ENCODE results near the gene YPEL5.

Gene YPEL5

DNA sequence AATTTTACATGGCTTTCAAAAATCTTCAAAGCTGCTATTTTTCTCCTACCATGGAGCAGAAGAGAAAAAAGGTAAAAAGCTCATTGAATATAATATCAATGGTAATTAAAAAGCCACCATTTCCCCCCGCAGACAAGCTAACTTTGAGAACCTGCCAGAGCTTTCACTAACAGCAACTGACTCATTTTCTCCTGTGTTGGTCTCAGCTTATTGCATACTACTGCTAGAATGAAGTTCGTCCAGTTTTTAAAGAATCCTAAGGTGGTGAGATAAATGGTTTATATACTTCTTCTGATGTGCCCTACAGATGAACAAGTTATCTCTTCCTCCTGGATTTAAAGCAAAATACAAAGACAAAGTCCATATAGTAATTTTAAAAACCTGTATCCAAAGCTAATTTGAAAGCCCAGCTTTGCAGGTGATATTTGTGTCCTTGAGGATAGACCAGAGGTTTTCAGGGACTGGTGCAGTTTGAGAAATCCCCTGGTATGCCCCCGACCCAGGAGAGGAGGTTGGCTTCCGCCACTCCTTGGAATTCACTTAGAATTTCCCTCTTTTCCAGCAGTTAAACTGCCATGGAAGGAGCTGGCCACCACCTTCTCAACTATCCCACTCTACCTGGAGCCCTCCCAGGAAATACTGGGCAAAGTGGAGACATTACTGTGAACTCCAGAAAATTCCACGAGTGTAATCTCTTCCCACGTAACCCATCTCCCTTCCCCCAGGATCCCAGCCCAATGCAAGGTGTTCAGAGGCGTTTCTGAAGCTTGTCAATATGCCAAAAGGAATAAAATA, 17.5 kb downstream of the YPEL5 start:
- no peak for FAIRE-seq
- DNase-seq (ENCODE audit: low spot score), result no peak

DNA sequence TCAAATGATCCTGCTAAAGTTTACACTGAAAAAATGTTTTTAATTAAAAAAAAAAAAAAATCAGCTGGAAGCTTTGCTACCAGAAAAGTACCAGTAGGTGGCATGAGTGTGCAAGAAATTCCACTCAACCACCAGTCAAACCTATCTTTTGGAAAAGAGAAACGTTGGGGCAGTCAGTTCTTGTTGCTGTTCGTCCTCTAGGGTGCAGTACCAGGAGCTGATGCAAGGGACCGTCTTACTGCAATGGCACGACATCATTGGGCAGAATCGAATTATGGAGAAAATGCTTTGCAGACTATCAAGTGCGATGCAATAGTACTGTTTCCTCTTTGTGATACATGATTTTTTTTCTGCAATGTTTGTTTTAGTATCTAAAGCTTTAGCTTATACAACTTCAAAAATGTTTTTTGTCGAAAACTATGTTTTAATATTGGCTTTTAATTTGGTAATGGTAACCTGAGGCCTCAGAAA, 18.3 kb downstream of the YPEL5 start:
- DNase-seq (ENCODE audit: low spot score), result peak; percentile 83
- peak; percentile 89 for FAIRE-seq

DNA sequence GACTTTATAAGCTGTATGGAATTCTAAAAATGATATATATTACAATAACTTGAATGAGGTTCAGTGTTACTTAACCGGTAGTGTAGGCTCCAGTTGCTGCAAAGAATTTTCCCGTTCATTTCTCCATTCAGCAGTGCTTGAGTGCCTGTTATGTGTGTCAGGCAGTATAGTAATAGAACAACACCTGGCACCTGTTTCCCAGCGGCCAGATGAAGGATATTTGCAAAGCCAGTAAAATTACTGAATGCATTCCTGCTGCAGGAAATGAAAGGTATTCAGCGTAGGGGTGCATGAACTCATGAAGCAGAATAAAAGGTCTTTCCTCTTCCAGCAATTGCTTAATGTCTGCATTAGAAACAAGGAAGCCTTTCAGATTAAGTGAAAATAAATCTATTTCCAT, 18.8 kb downstream of the YPEL5 start:
- no peak for FAIRE-seq
- no peak for DNase-seq (ENCODE audit: low spot score)

- DNase-seq (ENCODE audit: low spot score) (no peak), FAIRE-seq (no peak)
Observed at GRCh38 chr2:30172627-30173026, 25.8 kb downstream of the YPEL5 start.

DNA sequence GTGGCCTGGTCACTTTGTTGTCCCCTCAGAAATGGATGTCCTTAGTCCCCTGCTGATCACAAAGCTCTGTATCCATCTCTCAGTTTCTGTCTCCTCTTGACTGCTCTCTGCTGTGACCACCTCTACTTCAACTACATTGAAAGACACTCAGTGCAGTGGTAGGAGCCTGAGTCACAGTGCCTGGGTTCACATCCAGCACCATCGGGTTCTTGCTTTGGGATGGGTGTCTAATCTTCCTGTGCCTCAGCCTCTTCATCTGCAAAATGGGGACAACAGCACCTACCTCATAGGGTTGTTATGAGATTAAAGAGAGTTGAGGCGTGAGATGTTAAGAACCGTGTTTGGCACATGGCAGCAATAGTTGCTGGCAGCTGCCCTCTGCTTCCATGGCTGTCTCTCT, 30.6 kb downstream of the YPEL5 start:
- no peak for FAIRE-seq

DNA sequence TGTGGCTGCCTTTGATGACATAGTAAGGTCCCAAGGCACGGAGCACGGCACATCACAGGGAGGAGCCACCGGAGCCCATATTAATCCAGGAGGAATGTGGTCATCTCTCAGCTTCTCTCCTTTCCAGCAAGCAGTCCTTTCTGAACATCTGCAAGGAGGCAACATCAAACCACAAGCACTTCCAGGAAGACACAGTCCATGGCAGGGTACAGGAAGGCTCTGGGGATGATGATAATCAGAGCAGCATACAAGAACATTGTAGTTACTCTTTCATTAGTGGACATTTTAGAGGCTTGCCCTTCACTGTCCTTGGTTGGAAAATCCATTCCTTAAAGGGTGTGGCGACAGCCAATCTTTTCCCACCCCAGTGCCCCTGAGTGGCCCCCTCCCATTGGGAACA, 31.1 kb downstream of the YPEL5 start:
- no peak for FAIRE-seq
- DNase-seq (ENCODE audit: low spot score), result no peak

More for the DNA sequence above, 30.6 kb downstream of the YPEL5 start:
- no peak for DNase-seq (ENCODE audit: low spot score)

- DNase-seq (ENCODE audit: low spot score) (no peak), FAIRE-seq (no peak)
Observed at GRCh38 chr2:30178618-30179434, 32.0 kb downstream of the YPEL5 start.

DNA sequence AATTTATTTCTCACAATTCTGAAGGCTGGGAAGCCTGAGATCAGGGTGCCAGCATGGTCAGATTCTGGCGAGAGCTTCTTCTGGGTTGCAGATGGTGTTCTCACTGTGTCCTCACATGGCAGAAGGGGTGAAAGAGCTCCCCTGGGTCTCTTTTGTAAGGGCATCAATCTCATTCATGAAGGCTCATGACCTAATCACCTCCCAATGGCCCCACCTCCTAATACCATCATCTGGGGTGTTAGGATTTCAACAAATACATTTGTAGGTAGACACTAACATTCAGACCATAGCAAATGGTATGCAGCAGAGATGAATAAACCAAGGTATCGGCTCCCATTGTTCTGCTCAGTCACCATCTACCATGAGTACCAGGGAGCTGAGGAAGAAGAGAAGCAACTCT, 32.7 kb downstream of the YPEL5 start:
- DNase-seq (ENCODE audit: low spot score) (no peak), FAIRE-seq (no peak)

DNA sequence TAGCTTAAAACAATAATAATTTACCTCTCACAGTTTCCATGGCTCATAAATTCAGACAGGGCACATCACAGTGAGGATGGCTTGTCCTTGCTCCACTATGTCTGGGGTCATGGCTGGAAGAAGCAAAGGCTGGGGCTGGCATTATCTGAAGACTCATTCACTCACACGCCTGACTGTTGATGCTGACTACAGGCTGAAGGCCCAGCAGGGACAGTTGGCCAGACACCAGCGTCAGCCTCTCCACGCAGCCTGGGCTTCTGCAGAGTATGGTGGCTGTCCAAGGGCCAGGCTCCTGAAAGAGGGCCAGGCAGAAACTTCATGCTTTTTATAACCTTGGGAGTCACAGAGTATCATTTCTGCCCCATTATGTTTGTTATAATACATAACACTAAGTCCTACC, 33.4 kb downstream of the YPEL5 start:
- DNase-seq (ENCODE audit: low spot score), result no peak

GRCh38 chr2:30181176-30181575, 34.4 kb downstream of the YPEL5 start:
- DNase-seq (ENCODE audit: low spot score), result no peak
- FAIRE-seq, result no peak

More for the DNA sequence above, 33.4 kb downstream of the YPEL5 start:
- FAIRE-seq, result no peak

DNA sequence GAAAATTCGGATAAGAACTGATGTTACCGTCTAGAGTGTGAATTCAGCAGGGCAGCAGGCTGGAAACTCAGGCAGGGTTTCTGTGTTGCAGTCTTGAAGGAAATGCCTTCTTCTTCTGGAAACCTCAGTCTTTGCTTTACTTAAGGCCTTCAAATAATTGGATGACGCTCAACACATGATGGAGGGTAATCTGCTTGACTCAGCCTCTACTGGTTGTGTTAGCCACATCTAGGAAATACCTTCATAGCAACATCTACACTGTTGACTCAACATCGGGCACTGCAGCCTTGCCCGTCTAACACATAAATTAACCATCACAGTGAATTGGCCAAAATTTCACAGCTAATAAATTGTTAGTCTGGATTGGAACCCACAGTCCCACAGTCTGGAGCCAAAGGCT, 37.2 kb downstream of the YPEL5 start:
- DNase-seq (ENCODE audit: low spot score), result no peak
- no peak for FAIRE-seq

DNA sequence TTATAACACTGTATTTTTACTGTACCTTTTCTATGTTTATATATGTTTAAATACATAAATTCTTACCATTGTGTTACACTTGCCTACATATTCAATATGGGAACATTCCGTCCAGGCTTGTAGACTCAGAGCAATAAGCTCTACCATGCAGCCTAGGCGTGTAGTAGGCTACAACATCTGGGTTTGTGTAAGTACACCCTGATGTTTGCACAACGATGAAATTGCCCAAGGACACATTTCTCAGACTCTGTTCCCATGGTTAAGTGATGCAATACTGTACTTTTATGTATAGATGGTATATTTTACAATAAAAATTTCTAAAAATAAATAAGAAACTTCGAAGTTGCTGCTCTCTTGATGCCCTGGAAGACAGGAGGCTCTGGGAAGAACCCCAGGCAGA, 38.4 kb downstream of the YPEL5 start:
- no peak for DNase-seq (ENCODE audit: low spot score)
- no peak for FAIRE-seq

DNA sequence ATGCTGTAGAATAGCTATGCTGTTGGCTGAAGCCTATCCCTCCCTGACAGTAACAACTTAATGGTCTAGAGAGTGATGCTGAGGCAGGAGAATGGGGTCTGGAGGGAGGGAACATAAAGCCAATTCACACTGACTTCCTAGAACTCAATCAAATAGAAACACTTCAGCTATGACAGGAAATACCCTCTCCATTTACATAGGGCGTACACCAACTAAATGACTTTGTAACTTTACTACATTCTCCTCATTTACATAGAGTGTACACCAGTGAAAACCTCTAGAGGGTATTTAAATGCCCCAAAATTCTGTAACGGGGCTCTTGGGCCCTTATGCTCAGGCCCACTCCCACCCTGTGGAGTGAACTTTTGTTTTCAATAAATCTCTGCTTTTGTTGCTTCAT, 41.5 kb downstream of the YPEL5 start:
- DNase-seq (ENCODE audit: low spot score), result no peak
- no peak for FAIRE-seq

DNA sequence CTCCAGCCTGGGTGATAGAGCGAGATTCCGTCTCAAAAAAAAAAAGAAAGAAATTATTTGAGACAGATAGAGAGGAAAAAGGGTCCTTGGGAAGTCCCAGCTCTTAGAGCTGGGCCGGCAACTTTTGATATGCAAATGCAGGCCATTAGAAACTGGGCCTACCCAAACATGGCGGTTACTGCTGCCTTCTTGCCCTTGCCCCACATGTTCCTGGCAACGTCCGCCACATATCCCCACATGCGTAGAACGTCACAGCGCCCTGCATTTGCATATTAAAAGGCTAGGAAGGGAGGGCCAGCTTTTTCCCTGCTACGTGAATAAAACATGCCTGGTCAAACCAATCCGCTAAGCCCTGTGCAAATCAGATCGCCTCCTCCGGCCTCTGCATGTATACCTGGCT, 43.8 kb downstream of the YPEL5 start:
- no peak for DNase-seq (ENCODE audit: low spot score)
- no peak for FAIRE-seq

GRCh38 chr2:30191107-30191506, 44.3 kb downstream of the YPEL5 start:
- DNase-seq (ENCODE audit: low spot score) (no peak), FAIRE-seq (no peak)

DNA sequence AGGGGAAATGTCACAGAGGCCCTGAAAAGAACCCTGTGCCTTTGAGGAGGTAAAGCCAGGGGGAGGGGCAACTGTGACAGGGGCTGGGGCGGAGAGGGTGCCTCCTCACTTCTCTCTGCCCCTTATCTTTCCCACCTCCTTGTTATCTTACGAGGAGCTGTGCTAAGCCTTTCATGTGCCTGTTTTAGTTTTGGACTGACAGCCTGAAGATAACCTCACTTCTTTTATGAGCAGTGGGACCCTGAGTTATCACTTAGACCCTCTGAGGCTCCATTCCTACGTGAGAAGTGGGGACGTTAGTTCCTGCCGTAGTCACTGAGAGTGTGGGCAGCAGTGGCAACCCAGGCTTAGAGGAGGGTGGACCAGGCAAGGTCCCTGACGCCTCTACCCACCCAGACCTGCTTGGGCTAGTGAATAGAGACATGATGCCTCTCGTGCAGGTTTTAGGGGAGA, 45.0 kb downstream of the YPEL5 start:
- FAIRE-seq (no peak), DNase-seq (ENCODE audit: low spot score) (no peak)

- FAIRE-seq, result no peak
- no peak for DNase-seq (ENCODE audit: low spot score)
Observed at GRCh38 chr2:30192314-30192713, 45.5 kb downstream of the YPEL5 start.

- DNase-seq (ENCODE audit: low spot score), result no peak
- no peak for FAIRE-seq
Observed at GRCh38 chr2:30193104-30193681, 46.4 kb downstream of the YPEL5 start.

- no peak for DNase-seq (ENCODE audit: low spot score)
- no peak for FAIRE-seq
Observed at GRCh38 chr2:30194421-30194820, 47.6 kb downstream of the YPEL5 start.

- FAIRE-seq (no peak), DNase-seq (ENCODE audit: low spot score) (no peak)
Observed at GRCh38 chr2:30195016-30195415, 48.2 kb downstream of the YPEL5 start.

DNA sequence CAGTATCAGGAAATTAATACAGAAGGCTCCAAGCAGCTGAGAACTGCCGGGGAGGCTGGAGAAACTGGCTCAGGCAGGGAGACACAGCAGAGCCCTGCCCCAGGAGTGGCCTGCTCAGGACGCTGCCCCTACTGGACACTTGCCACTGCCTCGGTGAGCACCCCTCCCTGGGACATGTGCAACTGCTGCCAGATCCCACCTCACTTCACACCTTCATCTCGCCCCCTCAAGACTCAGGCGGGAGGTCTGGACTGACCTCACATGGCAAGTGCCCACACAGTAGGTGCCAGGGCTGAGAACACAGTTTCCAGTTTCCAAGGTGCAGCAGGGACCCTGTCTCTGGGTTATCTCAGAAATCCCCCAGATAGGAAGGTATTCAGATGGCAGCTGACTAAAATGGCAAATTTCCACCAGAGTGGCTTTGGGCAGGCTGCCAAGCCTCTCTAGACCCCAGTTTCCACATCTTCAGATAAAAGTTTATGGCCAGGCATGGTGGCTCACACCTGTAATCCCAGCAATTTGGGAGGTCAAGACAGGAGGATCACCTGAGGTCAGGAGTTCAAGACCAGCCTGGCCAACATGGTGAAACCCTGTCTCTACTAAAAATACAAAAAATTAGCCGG, 50.9 kb downstream of the YPEL5 start:
- FAIRE-seq (no peak), DNase-seq (ENCODE audit: low spot score) (no peak)

DNA sequence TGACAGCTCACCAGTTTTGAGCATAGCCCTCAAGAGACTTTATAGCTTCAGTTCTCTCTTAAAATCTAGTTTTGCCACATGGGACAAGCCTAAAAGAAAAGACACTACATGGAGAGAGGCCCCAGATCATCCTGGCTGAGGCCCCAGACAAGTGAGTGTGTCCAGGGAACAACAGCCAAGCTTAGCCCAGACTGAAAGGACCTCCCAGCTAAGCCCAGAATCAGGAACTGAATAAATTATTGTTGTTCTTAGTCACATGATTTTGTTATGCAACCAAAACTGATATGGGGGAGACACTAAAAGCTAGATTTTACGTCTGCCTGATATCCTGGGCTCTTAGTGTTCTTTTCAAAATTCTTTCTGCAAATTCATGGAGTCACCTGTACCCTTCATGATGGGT, 55.2 kb downstream of the YPEL5 start:
- no peak for DNase-seq (ENCODE audit: low spot score)
- FAIRE-seq, result no peak
